LHCN-M2 (cell line): Measurements from ENCODE around the gene ZSCAN22. TPM values are rescaled to one million over a fixed set of nuclear protein-coding genes. Genes with fewer than 3 reads are reported as not detected.

Experiments
- DNase-seq: peaks from one replicate; pipeline ENCODE4 v3.0.0-alpha.2; 2012; ENCODE audit warnings: low read depth
- total RNA-seq: library from RNA; depleted of rRNA; stranded (reverse); fragments of >200 nt; gene quantifications from 2 replicates; pipeline ENCODE4 v1.2.3, GENCODE V29; 2014

ZSCAN22 gene
- total RNA-seq, 1 experiment from 2014 or later: 3.5 TPM

DNA sequence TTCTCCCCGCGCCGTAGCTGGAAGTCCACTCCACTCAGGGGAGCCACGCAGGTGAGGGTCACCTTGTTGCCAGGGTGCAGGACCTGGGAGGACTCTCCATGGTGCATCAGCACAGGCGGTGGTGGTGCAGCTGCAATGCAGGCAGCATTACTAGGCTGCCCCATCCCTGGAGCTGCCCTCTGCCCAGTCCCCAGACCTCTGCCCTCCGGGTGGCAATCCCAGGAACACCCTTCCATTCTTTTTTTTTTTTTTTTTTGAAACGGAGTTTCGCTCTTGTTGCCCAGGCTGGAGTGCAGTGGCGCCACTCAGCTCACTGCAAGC lies 24.7 kb downstream of the ZSCAN22 start:
- no peak for DNase-seq

DNA sequence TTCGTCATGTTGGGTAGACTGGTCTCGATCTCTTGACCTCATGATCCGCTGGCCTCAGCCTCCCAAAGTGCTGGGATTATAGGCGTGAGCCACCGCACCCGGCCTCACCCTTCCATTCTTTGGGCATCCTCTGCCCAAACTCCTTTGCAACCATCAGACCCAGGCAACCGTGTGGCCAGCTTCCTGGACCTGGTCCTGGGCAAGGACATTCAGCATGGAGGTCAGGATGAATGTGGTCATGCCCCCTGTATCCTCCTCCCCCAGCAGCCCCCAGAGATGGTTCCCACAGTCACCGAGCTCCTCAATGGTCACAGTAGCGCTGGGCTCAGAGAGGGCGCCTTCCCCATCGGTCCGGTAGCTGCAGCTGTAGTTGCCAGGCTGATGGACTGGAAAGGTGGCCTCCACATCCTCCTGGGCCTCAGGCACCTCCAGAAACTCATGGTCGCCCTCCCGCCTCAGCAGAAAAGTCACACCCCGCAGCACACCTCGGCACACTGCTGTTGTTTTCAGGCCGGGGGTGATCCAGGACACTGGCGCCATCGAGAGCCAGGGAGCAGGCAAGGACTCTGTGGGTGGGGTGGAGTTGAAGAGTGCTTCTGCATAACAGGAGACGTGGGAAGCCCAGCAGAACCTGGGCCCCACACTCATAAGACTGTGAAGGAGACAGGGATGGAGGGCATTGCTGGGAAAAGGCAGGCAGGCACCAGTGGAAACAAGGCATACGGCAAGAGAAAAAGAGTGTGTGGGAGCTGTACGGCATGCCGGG lies 25.4 kb downstream of the ZSCAN22 start:
- no peak for DNase-seq

DNA sequence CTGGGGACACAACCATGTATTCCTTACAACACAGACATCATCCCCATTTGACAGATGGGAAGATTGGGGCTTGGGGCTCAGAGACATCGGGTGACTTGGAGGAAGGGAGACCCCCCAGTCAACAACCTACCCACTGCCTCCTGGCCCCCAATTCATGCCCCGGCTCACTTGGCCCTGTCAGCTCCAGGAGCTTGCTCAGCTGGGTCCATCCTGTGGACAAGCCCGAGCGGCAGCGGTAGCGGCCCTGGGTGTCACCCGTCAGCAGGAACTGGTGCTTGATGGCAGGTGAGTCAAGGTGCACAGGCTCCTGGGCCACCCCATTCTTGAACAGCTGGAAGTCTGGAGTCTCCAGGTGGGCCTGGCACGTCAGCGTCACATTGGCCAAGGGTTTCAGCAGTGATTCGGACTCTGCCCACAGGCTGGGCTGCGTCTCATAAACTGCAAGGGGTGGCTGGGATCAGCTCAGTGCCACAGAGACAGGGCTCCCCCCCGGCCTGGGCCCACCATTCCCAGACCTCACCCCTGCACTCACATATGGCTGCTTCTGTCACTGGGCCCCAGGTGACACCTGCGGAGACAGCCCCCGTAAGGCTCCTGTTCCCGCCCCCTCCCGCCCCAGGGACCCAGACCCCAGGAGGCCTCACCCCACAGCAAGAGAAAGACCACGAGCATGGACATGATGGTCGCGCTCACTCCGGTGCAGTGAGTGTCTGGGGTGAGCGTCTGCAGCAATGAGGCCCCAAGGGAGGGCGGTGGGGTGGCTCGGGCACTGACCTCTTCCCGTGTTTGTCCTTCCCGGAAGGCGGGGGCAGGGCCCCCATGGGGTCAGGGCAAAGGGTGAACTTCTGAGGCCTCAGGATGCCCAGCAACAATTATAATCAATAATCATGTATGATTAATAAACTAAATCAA lies 26.2 kb downstream of the ZSCAN22 start, which contains the start of gene A1BG:
Gene A1BG (minus strand): TSS at position 733 of the 912 bp plus-strand sequence. CDS start 55 bp downstream, at position 678.
- no peak for DNase-seq

DNA sequence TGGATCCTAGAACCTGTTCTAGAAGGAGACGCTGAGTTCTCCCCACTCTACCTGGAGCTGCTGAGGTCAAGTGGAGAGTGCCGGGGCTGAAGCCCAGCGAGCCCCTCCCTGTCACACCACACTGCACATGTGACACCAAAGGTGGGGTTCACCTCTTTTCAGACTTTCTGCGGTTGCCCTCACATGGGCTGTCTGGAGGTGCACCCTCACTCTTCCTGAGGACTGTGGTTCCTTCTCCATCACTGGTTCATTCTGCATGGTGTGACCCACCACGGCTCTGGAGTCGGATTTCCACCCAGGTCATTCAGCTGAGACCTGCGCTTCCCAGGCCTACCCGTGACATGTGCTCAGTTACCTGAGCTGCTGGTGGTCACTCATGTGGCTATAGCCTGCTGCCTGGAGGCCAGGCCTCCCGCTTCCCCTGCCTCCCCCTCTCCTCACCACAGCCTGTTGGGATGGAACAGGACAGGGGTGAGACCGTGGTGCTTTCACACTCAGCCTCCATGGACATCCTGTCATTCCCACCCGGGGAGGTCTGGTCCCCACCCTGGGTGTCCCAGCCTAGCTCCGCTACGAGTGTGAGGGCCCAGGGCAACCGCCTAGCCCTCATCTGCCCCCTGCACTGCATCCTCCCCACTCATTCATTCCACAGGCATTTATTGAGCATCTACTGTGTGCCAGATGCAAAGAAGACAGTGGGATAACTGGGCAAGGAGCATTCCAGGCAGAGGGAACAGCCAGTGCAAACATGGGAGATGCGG lies 27.1 kb downstream of the ZSCAN22 start:
- no peak for DNase-seq

DNA sequence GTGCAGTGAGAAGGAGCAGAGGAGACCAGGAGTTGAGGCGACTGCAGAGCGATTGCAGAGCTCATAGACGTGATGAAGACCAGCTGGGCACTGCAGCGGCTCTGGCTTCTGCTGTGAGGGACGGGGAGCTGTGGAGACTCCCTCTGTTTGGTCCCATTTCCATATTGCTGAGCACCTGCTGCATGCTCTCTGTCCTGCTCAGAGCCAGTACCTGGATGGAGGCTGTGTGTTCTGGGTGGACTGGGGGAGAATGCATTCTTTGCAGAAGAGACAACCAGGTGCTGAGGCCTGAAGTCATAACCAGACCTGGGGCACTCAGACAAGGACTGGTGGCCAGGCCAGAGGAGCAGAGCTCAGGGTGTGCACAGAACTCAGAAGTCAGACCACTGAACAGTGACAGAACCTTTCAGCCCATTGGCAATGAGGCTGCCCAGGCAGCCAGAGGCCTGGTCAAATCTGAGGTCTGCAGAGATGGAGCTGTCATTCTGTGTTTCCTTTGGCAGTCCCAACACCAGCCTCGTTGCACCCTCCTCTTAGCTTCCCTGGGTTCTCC lies 27.8 kb downstream of the ZSCAN22 start:
- DNase-seq: no peak

DNA sequence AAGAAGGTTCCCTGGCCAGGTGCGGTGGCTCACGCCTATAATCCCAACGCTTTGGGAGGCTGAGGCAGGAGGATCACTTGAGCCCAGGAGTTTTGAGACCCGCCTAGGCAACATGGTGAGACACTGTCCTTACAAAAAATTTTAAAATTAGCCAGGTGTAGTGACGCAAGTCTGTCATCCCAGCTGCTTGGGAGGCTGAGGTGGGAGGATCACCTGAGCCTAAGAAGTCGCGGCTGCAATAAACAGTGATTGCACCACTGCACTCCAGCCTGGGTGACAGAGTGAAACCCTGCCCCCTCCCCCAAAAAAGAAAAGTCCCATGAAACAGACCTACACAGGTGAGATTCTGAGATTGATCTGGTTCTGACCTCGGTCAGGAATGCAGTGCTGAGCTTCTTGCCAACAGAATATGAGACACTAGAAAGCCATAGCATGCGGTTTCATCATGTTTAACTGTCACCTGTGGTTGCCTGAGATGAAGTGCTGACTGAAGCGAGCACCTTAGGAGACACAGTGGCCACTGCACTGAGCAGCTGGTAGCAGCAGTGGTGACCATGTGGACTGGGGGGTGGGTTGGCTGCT lies 28.5 kb downstream of the ZSCAN22 start:
- DNase-seq: no peak

DNA sequence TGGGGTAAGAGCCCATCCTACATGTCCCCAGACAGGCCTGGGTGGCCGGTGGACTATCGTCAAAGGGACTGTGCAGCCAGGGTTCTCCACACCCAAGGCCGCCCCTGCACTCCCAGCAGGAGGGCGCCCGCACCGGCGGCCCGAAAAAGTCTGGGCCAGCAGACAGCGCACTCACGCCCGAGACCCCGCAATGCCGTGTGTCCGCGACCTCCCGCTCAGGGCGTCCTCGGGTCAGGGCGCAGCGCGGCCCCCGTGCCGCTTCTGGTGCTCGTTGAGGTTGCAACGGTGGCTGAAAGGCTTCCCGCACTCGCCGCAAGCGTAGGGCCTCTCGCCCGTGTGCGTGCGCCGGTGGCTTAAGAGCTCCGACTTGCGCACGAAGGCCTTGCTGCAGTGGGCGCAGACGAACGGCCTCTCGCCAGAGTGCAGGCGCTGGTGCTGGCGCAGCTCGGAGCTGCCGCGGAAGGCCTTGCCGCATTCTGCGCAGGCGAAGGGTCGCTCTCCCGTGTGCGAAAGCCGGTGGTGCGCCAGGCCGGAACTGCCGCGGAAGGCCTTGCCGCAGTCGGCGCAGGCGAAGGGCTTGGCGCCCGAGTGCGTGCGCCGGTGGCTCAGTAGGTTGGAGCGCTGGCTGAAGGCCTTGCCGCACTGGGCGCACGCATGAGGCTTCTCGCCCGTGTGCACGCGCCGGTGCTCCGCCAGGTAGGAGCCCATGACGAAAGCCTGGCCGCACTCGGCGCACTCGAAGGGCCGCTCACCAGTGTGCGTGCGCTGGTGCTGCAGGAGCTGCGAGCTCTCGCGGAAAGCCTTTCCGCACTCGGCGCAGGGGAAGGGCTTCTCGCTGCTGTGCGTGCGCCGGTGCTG lies 29.3 kb downstream of the ZSCAN22 start:
- DNase-seq: peak; percentile 29

DNA sequence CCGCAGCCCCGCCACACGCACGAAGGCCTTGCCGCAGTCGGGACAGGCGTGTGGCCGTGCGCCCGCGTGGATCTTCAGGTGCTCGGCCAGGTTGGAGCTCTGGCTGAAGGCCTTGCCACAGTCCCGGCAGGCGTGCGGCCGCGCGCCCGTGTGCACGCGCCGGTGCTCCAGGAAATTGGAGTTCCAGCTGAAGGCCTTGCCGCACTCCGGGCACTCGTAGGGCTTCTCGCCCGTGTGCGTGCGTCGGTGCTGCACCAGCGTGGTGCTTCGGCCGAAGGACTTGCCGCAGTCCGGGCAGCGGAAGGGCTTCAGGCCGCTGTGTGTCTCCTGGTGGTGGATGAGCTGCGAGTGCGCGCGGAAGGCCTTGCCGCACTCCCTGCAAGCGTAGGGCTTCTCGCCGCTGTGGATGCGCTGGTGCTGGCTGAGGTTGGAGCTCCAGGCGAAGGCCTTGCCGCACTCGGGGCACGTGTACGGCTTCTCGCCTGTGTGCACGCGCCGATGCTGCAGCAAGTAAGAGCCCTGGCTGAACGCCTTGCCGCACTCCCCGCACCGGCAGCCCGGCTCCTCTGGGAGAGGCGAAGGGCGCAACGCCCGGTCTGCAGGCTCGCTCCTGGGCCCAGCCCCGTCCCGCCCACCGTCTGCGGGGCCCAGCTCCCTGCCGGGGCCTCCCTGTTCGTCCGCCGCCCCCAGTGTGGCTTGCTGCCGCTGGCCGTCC lies 30.1 kb downstream of the ZSCAN22 start:
- DNase-seq: no peak

DNA sequence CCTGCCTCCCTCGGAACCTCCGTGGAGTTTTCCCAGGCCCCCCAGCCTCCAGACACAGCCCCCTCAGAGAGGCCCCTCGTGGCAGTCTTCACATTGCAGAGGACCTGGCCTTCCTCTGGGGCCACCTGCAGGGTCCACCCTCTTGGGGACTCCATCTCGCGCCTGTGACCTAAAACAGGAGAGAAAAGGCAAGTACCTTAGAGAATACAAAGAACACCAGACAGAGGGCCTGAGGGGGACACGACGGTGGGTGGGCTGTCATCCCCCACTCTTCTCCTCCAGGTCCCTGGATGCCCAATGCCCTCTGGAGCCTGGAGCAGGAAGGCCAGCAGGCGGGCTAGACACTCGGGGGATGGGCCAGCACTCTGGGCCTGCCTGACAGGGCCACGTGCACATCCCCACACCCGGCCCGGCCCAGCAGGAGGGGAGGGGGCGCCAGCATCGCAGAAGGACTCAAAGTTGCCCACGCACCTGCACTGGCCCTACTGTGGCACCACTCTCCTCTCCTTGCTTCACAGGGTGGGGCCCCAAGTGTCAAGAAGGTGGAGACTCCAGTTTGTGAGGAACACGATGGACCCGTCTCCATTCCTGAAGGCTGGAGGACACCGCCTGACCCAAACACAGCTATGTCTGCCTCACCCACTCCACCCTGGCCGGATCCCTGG lies 30.8 kb downstream of the ZSCAN22 start:
- DNase-seq: no peak

DNA sequence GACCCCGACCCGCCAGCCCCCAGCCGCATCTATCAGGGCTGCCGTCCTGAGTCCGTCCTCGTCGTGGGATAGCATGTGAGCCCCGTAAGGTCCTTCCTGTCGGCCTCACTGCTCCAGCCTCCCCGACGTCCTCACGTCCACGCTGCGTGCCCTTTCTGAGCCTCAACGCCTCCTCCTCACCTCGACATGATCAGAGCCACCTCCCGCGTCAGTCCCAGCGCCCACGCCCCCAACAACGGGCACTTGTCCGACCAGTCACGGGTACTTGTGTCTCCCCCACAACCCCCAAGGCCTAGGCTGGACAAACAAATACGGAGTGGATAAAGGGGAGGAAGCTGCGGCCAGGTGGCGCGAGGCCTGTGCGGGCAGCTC lies 35.1 kb downstream of the ZSCAN22 start:
- peak; percentile 54 for DNase-seq

DNA sequence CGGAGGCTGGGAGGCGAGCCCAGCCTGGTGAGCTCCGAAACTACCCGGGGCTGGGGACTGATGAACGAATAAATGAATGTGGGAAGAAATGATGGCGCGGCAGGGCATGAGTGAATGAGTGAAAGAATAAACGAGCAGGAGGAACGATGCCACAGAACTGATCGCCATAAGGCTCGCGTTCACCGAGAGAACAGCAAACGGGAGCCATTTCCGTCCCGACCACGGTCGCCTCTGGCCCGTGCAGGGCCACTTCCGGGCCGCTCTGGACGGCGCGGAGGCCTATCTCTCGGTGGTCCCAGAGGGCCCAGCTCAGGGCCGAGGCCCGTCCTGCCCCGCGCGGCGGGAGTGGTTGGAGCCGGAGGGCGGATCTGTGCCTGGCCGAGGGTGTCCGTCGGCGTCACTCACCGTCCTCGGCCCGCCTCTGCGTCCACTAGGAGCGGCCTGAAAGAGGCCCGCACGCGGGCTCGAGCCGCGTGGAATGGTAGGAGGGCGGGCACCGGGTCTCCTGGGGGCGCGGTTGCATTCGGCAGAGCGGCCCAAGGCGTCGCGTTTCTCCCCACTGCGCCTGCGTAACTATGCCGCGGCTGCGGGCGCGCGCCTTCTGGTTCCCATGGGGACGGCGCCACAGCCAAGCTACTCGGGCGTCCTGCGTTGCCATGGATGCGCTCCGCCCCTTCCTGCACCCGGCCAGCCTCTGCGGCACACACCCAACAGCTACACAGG lies 35.6 kb downstream of the ZSCAN22 start, which contains the start of gene ZNF497:
Gene ZNF497 (minus strand): TSS at position 480 of the 723 bp plus-strand sequence. CDS start 5,116 bp downstream, outside the sequence.
- peak; percentile 93 for DNase-seq

DNA sequence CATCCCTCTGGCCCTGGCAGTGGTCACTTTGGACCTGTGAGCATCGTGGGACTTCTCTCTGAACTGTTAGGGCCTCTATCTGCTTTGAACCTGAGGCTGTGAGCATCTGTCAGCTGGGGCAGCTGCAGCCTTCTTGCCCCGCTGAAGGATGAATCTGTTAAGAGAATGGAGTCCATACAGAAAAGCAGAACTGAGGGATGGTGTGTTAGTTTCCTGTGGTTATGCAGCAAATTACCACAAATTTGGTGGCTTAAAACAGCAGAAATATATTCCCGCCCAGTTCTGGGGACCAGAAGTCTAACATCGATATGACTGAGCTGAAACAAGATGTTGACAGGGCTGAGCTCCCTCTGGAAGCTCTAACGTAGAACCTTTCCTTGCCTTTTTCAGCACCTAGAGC lies 37.4 kb downstream of the ZSCAN22 start:
- no peak for DNase-seq

DNA sequence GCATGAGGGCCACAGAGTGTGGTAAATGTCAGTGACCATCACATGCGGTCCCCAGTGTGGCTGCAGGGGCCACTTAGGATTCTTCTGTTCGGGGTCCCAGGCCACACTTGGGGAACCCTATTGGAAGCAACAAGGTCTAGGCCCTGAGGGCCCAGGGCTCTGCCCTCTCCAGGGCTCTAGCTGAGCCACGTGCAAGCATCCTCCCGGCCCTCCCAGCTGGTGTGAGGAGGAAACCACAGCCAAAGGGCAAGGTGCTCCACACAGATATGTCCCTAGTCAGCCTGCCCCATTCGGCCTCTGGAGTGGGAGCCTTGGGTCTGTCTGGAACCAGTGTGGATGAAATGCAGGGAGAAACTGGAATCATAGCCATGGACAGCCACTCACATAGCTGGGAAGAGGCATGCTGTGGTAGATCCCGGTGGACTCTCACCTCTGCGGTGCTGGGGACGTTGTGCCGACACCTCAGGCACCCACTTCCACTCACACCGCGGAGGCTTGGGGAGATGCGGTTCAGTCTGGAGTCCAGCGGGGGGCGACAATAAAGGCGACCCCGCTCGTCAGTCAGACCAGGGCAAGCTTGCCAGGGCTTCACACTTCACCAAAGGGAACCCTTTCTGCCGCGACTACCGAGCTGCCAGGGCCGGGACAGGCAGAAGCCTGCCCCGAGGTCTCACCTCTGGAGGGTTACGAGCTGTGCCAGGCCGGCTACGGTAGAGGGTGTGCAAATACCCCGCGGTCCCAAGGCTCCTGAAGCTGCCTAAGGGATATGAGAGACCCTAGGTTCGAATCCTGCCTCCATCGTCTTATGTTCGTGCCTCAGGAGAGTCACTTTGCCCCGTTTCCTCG lies 40.0 kb downstream of the ZSCAN22 start:
- no peak for DNase-seq

DNA sequence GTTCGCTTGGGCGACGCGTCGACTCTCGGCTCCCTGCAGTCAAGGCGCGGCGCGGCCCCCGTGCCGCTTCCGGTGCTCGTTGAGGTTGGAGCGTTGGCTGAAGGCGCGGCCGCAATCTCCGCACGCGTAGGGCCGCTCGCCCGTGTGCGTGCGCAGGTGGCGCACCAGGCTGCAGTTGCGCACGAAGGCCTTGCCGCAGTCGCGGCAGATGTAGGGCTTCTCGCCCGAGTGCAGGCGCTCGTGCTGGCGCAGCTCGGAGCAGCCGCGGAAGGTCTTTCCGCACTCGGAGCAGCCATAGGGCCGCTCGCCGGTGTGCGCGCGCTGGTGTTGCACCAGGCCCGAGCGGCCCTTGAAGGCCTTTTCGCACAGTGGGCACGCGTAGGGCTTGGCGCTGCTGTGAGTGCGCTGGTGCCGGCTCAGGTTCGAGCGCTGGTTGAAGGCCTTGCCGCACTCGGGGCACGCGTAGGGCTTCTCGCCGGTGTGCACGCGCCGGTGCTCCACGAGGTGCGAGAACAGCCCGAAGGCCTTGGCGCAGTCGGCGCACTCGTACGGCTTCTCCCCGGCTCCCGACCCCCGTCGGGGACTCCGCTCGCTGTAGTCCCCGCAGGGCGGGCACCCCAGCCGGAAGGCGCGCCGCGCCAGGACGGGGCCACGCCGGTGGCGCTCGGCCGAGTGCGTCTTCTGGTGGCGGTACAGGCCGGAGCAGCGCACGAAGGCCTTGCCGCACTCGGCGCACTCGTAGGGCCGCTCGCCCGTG lies 41.1 kb downstream of the ZSCAN22 start:
- no peak for DNase-seq

DNA sequence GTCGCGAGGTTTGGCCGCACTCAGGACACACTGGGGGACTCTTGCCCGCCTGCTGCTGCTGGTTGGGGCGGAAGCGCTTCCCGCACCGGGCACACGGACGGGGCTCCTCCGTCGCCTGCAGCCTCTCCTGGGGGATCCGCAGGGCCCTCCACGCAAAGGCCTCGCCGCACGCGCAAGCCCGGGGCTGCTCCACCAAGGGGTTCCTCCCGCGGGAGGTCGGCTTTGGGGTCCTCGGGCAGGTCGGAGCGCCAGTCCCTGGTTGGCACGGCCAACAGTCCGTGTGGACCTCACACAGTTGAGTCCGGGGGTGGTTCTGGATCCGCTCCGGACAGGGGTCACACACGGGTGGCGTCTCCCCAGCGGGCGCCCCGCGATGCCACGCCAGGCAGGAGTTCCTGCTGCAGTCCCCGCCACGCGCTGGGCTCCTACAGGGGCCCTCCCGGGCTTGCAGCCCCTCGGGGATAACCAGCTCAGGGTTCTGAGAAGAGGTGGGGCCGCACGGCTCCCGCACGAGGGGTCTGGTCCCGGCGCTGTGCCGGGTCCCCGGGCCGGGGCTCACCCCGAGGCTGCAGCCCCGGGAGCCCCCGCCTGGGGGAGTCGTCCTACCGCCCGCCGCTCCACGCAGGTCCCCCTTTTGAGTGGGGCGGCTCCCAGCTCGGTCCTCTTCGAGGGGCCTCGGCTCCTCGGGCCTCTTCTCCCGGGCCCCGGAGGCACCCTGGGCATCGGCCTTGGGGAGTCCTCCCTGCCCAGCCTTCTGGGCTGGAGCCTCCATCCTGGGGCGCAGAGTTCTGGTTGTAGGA lies 42.0 kb downstream of the ZSCAN22 start:
- no peak for DNase-seq
